Measurements from ENCODE around the gene KCNH4.

KCNH4 gene

GRCh38 chr17:42133461-42134041 is 47.4 kb downstream of the KCNH4 start:
- Histone ChIP-seq H3K4me3 (ENCODE audit: low read depth, low read length) (no peak overlapping the region), H2AFZ (no peak overlapping the region), H3K9ac (no peak overlapping the region), H3K4me1 (peaks cover 22% of the 10 kb centered on the region), H3K36me3 (ENCODE audit: control insufficient read depth, insufficient read depth, low read length) (no peaks in the 10 kb centered on the region), H3K9me3 (ENCODE audit: control insufficient read depth, low read length) (no peaks in the 10 kb centered on the region), H3K27me3 (ENCODE audit: control insufficient read depth, insufficient read depth, low read length) (no peaks in the 10 kb centered on the region), H3K27ac (peak overlapping the region; percentile 40), H3K4me2 (ENCODE audit: low read length) (no peak overlapping the region), H3K79me2 (peaks cover 36% of the 10 kb centered on the region)
- no peak for TF ChIP-seq CTCF (IDR thresholded peaks at IDR 0.05)

GRCh38 chr17:42132941-42133340 is 48.0 kb downstream of the KCNH4 start:
- no peak overlapping the region for H2AFZ ChIP-seq
- H3K79me2 ChIP-seq: peaks cover 30% of the 10 kb centered on the region
- no peak overlapping the region for H3K4me3 ChIP-seq (ENCODE audit: low read depth, low read length)
- no peak overlapping the region for H3K9ac ChIP-seq
- TF ChIP-seq CTCF (IDR thresholded peaks at IDR 0.05): no peak
- no peaks in the 10 kb centered on the region for H3K27me3 ChIP-seq (ENCODE audit: control insufficient read depth, insufficient read depth, low read length)
- H3K4me2 ChIP-seq (ENCODE audit: low read length): peak overlapping the region; percentile 3
- no peaks in the 10 kb centered on the region for H3K36me3 ChIP-seq (ENCODE audit: control insufficient read depth, insufficient read depth, low read length)
- peak overlapping the region; percentile 40 for H3K27ac ChIP-seq
- no peaks in the 10 kb centered on the region for H3K9me3 ChIP-seq (ENCODE audit: control insufficient read depth, low read length)
- peaks cover 22% of the 10 kb centered on the region for H3K4me1 ChIP-seq

- peak overlapping the region; percentile 46 for H3K27ac ChIP-seq
- no peaks in the 10 kb centered on the region for H3K9me3 ChIP-seq (ENCODE audit: control insufficient read depth, low read length)
- H3K9ac ChIP-seq: no peak overlapping the region
- no peak overlapping the region for H2AFZ ChIP-seq
- no peaks in the 10 kb centered on the region for H3K36me3 ChIP-seq (ENCODE audit: control insufficient read depth, insufficient read depth, low read length)
- H3K4me2 ChIP-seq (ENCODE audit: low read length): no peak overlapping the region
- no peaks in the 10 kb centered on the region for H3K27me3 ChIP-seq (ENCODE audit: control insufficient read depth, insufficient read depth, low read length)
- H3K4me1 ChIP-seq: peaks cover 22% of the 10 kb centered on the region
- H3K4me3 ChIP-seq (ENCODE audit: low read depth, low read length): no peak overlapping the region
- peaks cover 24% of the 10 kb centered on the region for H3K79me2 ChIP-seq
- no peak for TF ChIP-seq CTCF (IDR thresholded peaks at IDR 0.05)
These were observed 48.9 kb downstream of the KCNH4 start for GRCh38 chr17:42131981-42132432.

- Histone ChIP-seq H3K36me3 (ENCODE audit: control insufficient read depth, insufficient read depth, low read length) (no peaks in the 10 kb centered on the region), H3K79me2 (peaks cover 17% of the 10 kb centered on the region), H3K27ac (peak overlapping the region; percentile 46), H3K9ac (no peak overlapping the region), H3K4me3 (ENCODE audit: low read depth, low read length) (no peak overlapping the region), H3K9me3 (ENCODE audit: control insufficient read depth, low read length) (no peaks in the 10 kb centered on the region), H2AFZ (no peak overlapping the region), H3K27me3 (ENCODE audit: control insufficient read depth, insufficient read depth, low read length) (no peaks in the 10 kb centered on the region), H3K4me2 (ENCODE audit: low read length) (no peak overlapping the region), H3K4me1 (peaks cover 21% of the 10 kb centered on the region)
- TF ChIP-seq CTCF (IDR thresholded peaks at IDR 0.05): no peak
These were observed 49.7 kb downstream of the KCNH4 start for GRCh38 chr17:42131232-42131631.

GRCh38 chr17:42130310-42130936 is 50.5 kb downstream of the KCNH4 start:
- Histone ChIP-seq H3K79me2 (peaks cover 12% of the 10 kb centered on the region), H3K27me3 (ENCODE audit: control insufficient read depth, insufficient read depth, low read length) (no peaks in the 10 kb centered on the region), H3K4me1 (peaks cover 15% of the 10 kb centered on the region), H3K9ac (no peak overlapping the region), H2AFZ (no peak overlapping the region), H3K4me2 (ENCODE audit: low read length) (no peak overlapping the region), H3K9me3 (ENCODE audit: control insufficient read depth, low read length) (no peaks in the 10 kb centered on the region), H3K36me3 (ENCODE audit: control insufficient read depth, insufficient read depth, low read length) (no peaks in the 10 kb centered on the region), H3K27ac (peak overlapping the region; percentile 46), H3K4me3 (ENCODE audit: low read depth, low read length) (no peak overlapping the region)
- TF ChIP-seq CTCF (IDR thresholded peaks at IDR 0.05): no peak
